H1 (cell line): ENCODE measurements around the gene CADPS. TPM values are rescaled to one million over a fixed set of nuclear protein-coding genes. Genes with fewer than 3 reads are reported as not detected.

ENCODE experiments used
- CTCF ChIA-PET: fragments of 300-600 bp; sonication (Branson Sonifier 250); formaldehyde crosslinking; loops from one replicate; lab custom pipeline; 2021; ENCODE audit not compliant: partially characterized antibody; lab: Charles Lee
- POLR2A ChIA-PET: fragments of 300-600 bp; sonication (Branson Sonifier 250); formaldehyde crosslinking; loops from one replicate; lab custom pipeline; 2021; ENCODE audit warnings: inconsistent platforms; ENCODE audit not compliant: partially characterized antibody; lab: Charles Lee
- DNase-seq, 2 experiments: peaks; one replicate each; pipeline versions ENCODE4 v3.0.0 to v3.0.0-alpha.2; 2010 to 2022; ENCODE audit warnings: low spot score in 2 of 2, low read depth in 1 of 2, mixed read lengths in 1 of 2
- FAIRE-seq: peaks from 2 replicates; lab custom pipeline; 2011; peaks lifted over from hg19 to GRCh38; lab: Jason Lieb, UNC
- H2AFZ ChIP-seq: 2 replicates; pipeline ENCODE4 v1.8.1; 2012; ENCODE audit warnings: low read length, inconsistent platforms
- H2AK5ac ChIP-seq: 2 replicates; pipeline ENCODE4 v1.6.1; 2013; ENCODE audit warnings: low read depth, low read length
- H2BK120ac ChIP-seq: replicated peaks from 2 replicates; pipeline ENCODE3; 2013; ENCODE audit warnings: low read depth, low read length, inconsistent platforms
- H2BK12ac ChIP-seq: 2 replicates; pipeline ENCODE4 v1.6.1; 2013; ENCODE audit warnings: low read depth, low read length
- H2BK15ac ChIP-seq: 2 replicates; pipeline ENCODE4 v1.6.1; 2013; ENCODE audit warnings: low read length
- H2BK20ac ChIP-seq: 2 replicates; pipeline ENCODE4 v1.6.1; 2013; ENCODE audit warnings: low read length
- H2BK5ac ChIP-seq: 2 replicates; pipeline ENCODE4 v1.6.1; 2013; ENCODE audit warnings: low read depth, low read length
- H3K14ac ChIP-seq: 2 replicates; pipeline ENCODE4 v1.6.1; 2013; ENCODE audit warnings: inconsistent platforms; ENCODE audit not compliant: insufficient read length
- H3K18ac ChIP-seq: 2 replicates; pipeline ENCODE4 v1.6.1; 2013; ENCODE audit warnings: low read length; ENCODE audit errors: extremely low read depth
- H3K23ac ChIP-seq: 2 replicates; pipeline ENCODE4 v1.6.1; 2013; ENCODE audit warnings: inconsistent platforms; ENCODE audit not compliant: insufficient read length
- H3K23me2 ChIP-seq: 2 replicates; pipeline ENCODE4 v1.6.1; 2013; ENCODE audit warnings: low read depth, low read length
- H3K27ac ChIP-seq: 2 replicates; pipeline ENCODE4 v1.6.1; 2011; ENCODE audit warnings: low read depth, low read length, inconsistent platforms
- H3K27me3 ChIP-seq, 4 experiments: replicated peaks in 1 of 4; 1 replicate in 1 of 4; 2 replicates in 3 of 4; pipeline versions ENCODE4 v1.6.1 to v1.8.1; 2011 to 2013; ENCODE audit warnings: low read length in 3 of 4, mild to moderate bottlenecking in 3 of 4, inconsistent platforms in 2 of 4, mixed read lengths in 2 of 4, moderate library complexity in 1 of 4; ENCODE audit not compliant: control insufficient read depth in 3 of 4, insufficient read depth in 3 of 4; ENCODE audit errors: extremely low read depth in 1 of 4
- H3K36me3 ChIP-seq, 4 experiments: 2 replicates each; pipeline versions ENCODE4 v1.6.1 to v1.8.1; 2011 to 2013; ENCODE audit warnings: mild to moderate bottlenecking in 4 of 4, low read length in 3 of 4, moderate library complexity in 2 of 4, control low read depth in 1 of 4, inconsistent platforms in 1 of 4; ENCODE audit not compliant: insufficient read depth in 4 of 4, control insufficient read depth in 2 of 4
- H3K4ac ChIP-seq: replicated peaks from 2 replicates; pipeline ENCODE3; 2013; ENCODE audit warnings: low read length, low read depth, mixed read lengths, inconsistent platforms; ENCODE audit not compliant: insufficient read length
- H3K4me1 ChIP-seq, 4 experiments: replicated peaks in 1 of 4; 1 replicate in 1 of 4; 2 replicates in 3 of 4; pipeline versions ENCODE4 v1.6.1 to v1.8.1; 2011 to 2013; ENCODE audit warnings: low read length in 3 of 4, inconsistent platforms in 2 of 4, mixed read lengths in 1 of 4; ENCODE audit not compliant: insufficient read depth in 4 of 4, control insufficient read depth in 3 of 4
- H3K4me2 ChIP-seq, 2 experiments: 2 replicates each; pipeline versions ENCODE4 v1.6.1 to v1.8.1; 2011 to 2013; ENCODE audit warnings: low read depth in 2 of 2, low read length in 2 of 2, control low read depth in 1 of 2, inconsistent platforms in 1 of 2, mild to moderate bottlenecking in 1 of 2; ENCODE audit not compliant: insufficient read depth in 1 of 2
- H3K4me3 ChIP-seq, 4 experiments: fragments of 200-600, 300-600 bp in 1 of 4; sonication (generic), shearing (Covaris generic), sonication (Bioruptor Twin) in 1 of 4; 2 replicates each; pipeline versions ENCODE4 v1.5.1 to v1.8.1; 2011 to 2016; ENCODE audit warnings: low read length in 4 of 4, low read depth in 3 of 4, control low read depth in 2 of 4, inconsistent platforms in 2 of 4, mild to moderate bottlenecking in 2 of 4, mixed read lengths in 1 of 4, moderate library complexity in 1 of 4; ENCODE audit not compliant: insufficient read depth in 2 of 4; ENCODE audit errors: extremely low read depth in 1 of 4
- H3K56ac ChIP-seq: replicated peaks from 2 replicates; pipeline ENCODE3; 2013; ENCODE audit warnings: low read depth, mild to moderate bottlenecking, mixed read lengths, low read length, inconsistent platforms; ENCODE audit not compliant: insufficient read length
- H3K79me1 ChIP-seq: 2 replicates; pipeline ENCODE4 v1.6.1; 2013; ENCODE audit warnings: low read depth, low read length, control low read depth
- H3K79me2 ChIP-seq, 2 experiments: 2 replicates each; pipeline versions ENCODE4 v1.6.1 to v1.8.1; 2012 to 2013; ENCODE audit warnings: low read length in 2 of 2, mild to moderate bottlenecking in 2 of 2, inconsistent platforms in 1 of 2; ENCODE audit not compliant: insufficient read depth in 2 of 2, control insufficient read depth in 1 of 2
- H3K9ac ChIP-seq, 4 experiments: replicated peaks in 1 of 4; 1 replicate in 1 of 4; 2 replicates in 3 of 4; pipeline versions ENCODE4 v1.6.1 to v1.8.1; 2011 to 2013; ENCODE audit warnings: low read depth in 3 of 4, low read length in 3 of 4, control low read depth in 2 of 4, mild to moderate bottlenecking in 2 of 4, moderate library complexity in 2 of 4, inconsistent platforms in 1 of 4; ENCODE audit errors: extremely low read depth in 1 of 4
- H3K9me3 ChIP-seq, 2 experiments: 2 replicates each; pipeline versions ENCODE4 v1.6.1 to v1.8.1; 2012 to 2013; ENCODE audit warnings: mild to moderate bottlenecking in 2 of 2, moderate library complexity in 2 of 2, control low read depth in 1 of 2, inconsistent platforms in 1 of 2, low read depth in 1 of 2, low read length in 1 of 2, mixed read lengths in 1 of 2; ENCODE audit not compliant: insufficient read depth in 2 of 2
- H4K20me1 ChIP-seq, 2 experiments: replicated peaks in 1 of 2; 2 replicates each; pipeline versions ENCODE3 to v1.8.1; 2011 to 2013; ENCODE audit warnings: inconsistent platforms in 2 of 2, low read length in 2 of 2, mild to moderate bottlenecking in 1 of 2; ENCODE audit not compliant: insufficient read depth in 2 of 2, control insufficient read depth in 1 of 2
- H4K5ac ChIP-seq: 2 replicates; pipeline ENCODE4 v1.6.1; 2013; ENCODE audit warnings: low read length, low read depth, mixed read lengths, inconsistent platforms; ENCODE audit not compliant: insufficient read length
- H4K8ac ChIP-seq: 2 replicates; pipeline ENCODE4 v1.8.0; 2013; ENCODE audit warnings: mild to moderate bottlenecking, moderate library complexity, low read length, inconsistent platforms; ENCODE audit not compliant: insufficient read depth; ENCODE audit errors: extremely low read depth
- H4K91ac ChIP-seq: replicated peaks from 2 replicates; pipeline ENCODE3; 2013; ENCODE audit warnings: low read length, mixed read lengths, inconsistent platforms; ENCODE audit not compliant: insufficient read length
- KDM4A ChIP-seq: IDR thresholded peaks from one replicate; pipeline ENCODE4 v1.7.1; 2012; ENCODE audit warnings: low read depth, mild to moderate bottlenecking, moderate library complexity, low read length, inconsistent platforms; ENCODE audit not compliant: severe bottlenecking
- PHF8 ChIP-seq: fragments of 200-600 bp; sonication (generic); conservative IDR thresholded peaks from 2 replicates; pipeline ENCODE4 v1.7.1; 2012; ENCODE audit warnings: low read depth, mild to moderate bottlenecking, inconsistent platforms, low read length, moderate library complexity
- WGBS, 2 experiments: shearing (Covaris generic) in 1 of 2; methylation state at CpG; one replicate each; pipeline versions ENCODE4 v1.1.6 to v1.1.7; 2013 to 2015; ENCODE audit warnings: low lambda C conversion rate in 2 of 2, mixed read lengths in 2 of 2, inconsistent platforms in 1 of 2, low coverage in 1 of 2, missing lambda C conversion rate in 1 of 2; ENCODE audit not compliant: insufficient replicate concordance in 2 of 2, insufficient coverage in 1 of 2, insufficient read length in 1 of 2; ENCODE audit errors: extremely low coverage in 1 of 2, missing lambda C conversion rate in 1 of 2; 5-methylcytosine and 5-hydroxymethylcytosine counted together
- polyA plus RNA-seq, 7 experiments: library from polyadenylated mRNA; depleted of rRNA in 3 of 7; stranded (reverse) in 5 of 7; unstranded in 2 of 7; fragments of >200 nt in 5 of 7; fragments of 200-250 nt in 2 of 7; gene quantifications; 1 replicate in 5 of 7; 2 replicates in 1 of 7; 4 replicates in 1 of 7; pipeline versions ENCODE4 v1.2.1 to v1.2.3, GENCODE V29; 2011 to 2013; ENCODE audit warnings: missing spikeins in 2 of 7, mixed read lengths in 2 of 7
- total RNA-seq: library from RNA; stranded (reverse); fragmentation: NEBNext Ultra II Directional; extraction: Animal tissue kit (Norgen Biotek cat#: 25700); gene quantifications from 2 replicates; pipeline ENCODE4 v1.2.1, GENCODE V29; 2021

The CADPS gene
- total and polyA plus RNA-seq, 2 of the 8 experiments (the other 6 are each of a cell fraction or from before 2014, with no cell fraction given), result 7.1 to 10.2 TPM

DNA sequence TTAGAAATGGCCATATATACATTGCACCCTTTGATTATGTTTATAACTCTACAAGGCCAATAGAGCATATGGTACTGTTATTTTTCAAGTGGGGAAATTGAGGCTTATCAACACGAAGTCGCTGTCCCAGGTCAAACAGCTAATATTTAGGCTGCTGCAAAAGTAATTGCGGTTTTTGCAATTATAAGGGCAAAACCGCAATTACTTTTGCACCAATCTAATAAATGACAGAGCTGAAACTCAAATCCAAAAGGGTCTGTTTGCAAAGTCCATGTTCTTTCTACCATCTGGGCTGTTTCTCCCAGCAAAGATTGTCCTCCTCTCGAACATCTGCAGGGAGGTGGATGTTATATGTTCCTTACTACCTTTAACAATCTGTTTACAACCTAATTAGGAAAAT lies 147.2 kb downstream of the CADPS start:
- Histone ChIP-seq H2BK12ac (no peak overlapping the region), H3K36me3 (no peaks in the 10 kb centered on the region), H2BK20ac (no peak overlapping the region), H3K79me1 (no peaks in the 10 kb centered on the region), H3K9me3 (no peaks in the 10 kb centered on the region), H3K4me3 (no peak overlapping the region), H2AK5ac (no peak overlapping the region), H3K27ac (no peak overlapping the region), H3K79me2 (no peaks in the 10 kb centered on the region), H4K91ac (no peak overlapping the region), H2BK5ac (no peak overlapping the region), H2BK15ac (no peak overlapping the region), H3K9ac (no peak overlapping the region), H4K20me1 (peaks cover 0 to 1% of the 10 kb centered on the region in 2 experiments), H3K56ac (no peak overlapping the region), H3K23me2 (no peaks in the 10 kb centered on the region), H3K4me1 (peaks cover 3 to 7% (median 5%) of the 10 kb centered on the region in 4 experiments; a peak in 6 of 7 replicates), H3K23ac (no peak overlapping the region), H4K8ac (no peak overlapping the region), H4K5ac (no peak overlapping the region), H3K4me2 (no peak overlapping the region), H2BK120ac (no peak overlapping the region), H3K14ac (no peak overlapping the region), H3K4ac (no peak overlapping the region), H2AFZ (no peak overlapping the region), H3K18ac (no peak overlapping the region), H3K27me3 (no peaks in the 10 kb centered on the region)
- POLR2A ChIA-PET, result interaction anchor here (0.6 to 1.1 kb wide), 2 partner anchors 8 to 10 kb away, joined by 3 to 4 read pairs; no protein-coding TSS in a partner anchor
- DNase-seq, result no peak
- WGBS, 2 experiments, result 82% methylated on average over 5 of the region's 5 CpGs; no CpG with 5 or more reads in 1 of the 2 experiments
- no peak for TF ChIP-seq KDM4A
- TF ChIP-seq PHF8, result no peak
- CTCF ChIA-PET, result interaction anchor here (0.7 to 1.9 kb wide), 6 partner anchors 9 to 63 kb away, joined by 3 to 6 read pairs (median 4); no protein-coding TSS in a partner anchor
- no peak for FAIRE-seq
